Ovary (tissue), 9 donors: ENCODE data around the gene KIZ. TPM values are rescaled to one million over a fixed set of nuclear protein-coding genes. Genes with fewer than 3 reads are reported as not detected.

Experiments used
- DNase-seq, 5 donors: peaks; one replicate each; pipeline ENCODE4 v3.0.0-alpha.2; 2019 to 2020
- H3K27ac ChIP-seq, 2 donors: fragments of 200-600 bp; one replicate each; pipeline versions ENCODE4 v1.5.1 to v1.8.0; 2019 to 2022
- H3K27me3 ChIP-seq: fragments of 200-600 bp; one replicate; pipeline ENCODE4 v1.8.0; 2022
- H3K36me3 ChIP-seq: fragments of 200-600 bp; sonication (generic); one replicate; pipeline ENCODE4 v1.5.1; 2019
- H3K4me1 ChIP-seq: one replicate; pipeline ENCODE4 v1.8.1; 2013; ENCODE audit warnings: mild to moderate bottlenecking, moderate library complexity; ENCODE audit not compliant: insufficient read depth
- H3K4me3 ChIP-seq: fragments of 200-600 bp; sonication (generic); one replicate; pipeline ENCODE4 v1.5.1; 2017
- H3K9me3 ChIP-seq, 2 donors: fragments of 200-600 bp in 1 of 2; sonication (generic) in 1 of 2; one replicate each; pipeline versions ENCODE4 v1.5.1 to v1.8.1; 2013 to 2019; ENCODE audit warnings: mild to moderate bottlenecking in 1 of 2, moderate library complexity in 1 of 2
- EP300 ChIP-seq: sonication (generic); formaldehyde crosslinking; IDR thresholded peaks from one replicate; pipeline ENCODE4 v1.6.1; 2017; ENCODE audit warnings: antibody characterized with exemption
- POLR2A ChIP-seq: fragments of 450-650 bp; IDR thresholded peaks from one replicate; pipeline ENCODE4 v1.6.1; 2017; ENCODE audit warnings: antibody characterized with exemption, mild to moderate bottlenecking, moderate library complexity
- WGBS, 3 donors: extraction: QIAGEN DNeasy Blood & Tissue Kit in 1 of 3; methylation state at CpG; one replicate each; pipeline versions ENCODE4 v1.1.5 to v1.1.7; 2013 to 2017; 5-methylcytosine and 5-hydroxymethylcytosine counted together
- intact Hi-C, 4 donors: fragments of 100-400 bp; cut with DNase I; formaldehyde crosslinking; loops; one replicate each; pipeline versions ENCODE4 v1.11.0 to v1.15.1; 2022 to 2023
- polyA plus RNA-seq, 2 donors: library from polyadenylated mRNA; stranded (reverse); fragments of 200-250 nt in 1 of 2; fragments of 350-450 nt in 1 of 2; fragmentation: Illumina TruSeq in 1 of 2; extraction: RNeasy Lipid Tissue Mini Kit (QIAGEN cat#74804) in 1 of 2; gene quantifications; one replicate each; pipeline ENCODE4 v1.2.3, GENCODE V29; 2013 to 2014
- total RNA-seq, 7 donors: library from RNA; depleted of rRNA in 2 of 7; stranded (reverse); fragments of >200 nt in 2 of 7; fragmentation: NEBNext Ultra II Directional in 3 of 7; extraction: Animal tissue kit (Norgen Biotek cat#: 25700) in 3 of 7; gene quantifications; one replicate each; pipeline versions ENCODE4 v1.1.0 to v1.2.4, GENCODE V29; 2016 to 2023
- TF ChIP-seq, protein P1 (sequence below), 3 donors: fragments of 450-650 bp in 2 of 3; fragments of 200-600 bp in 1 of 3; IDR thresholded peaks; one replicate each; pipeline versions ENCODE4 v1.5.1 to v1.8.0; 2016 to 2022; ENCODE audit warnings: antibody characterized with exemption in 3 of 3, mild to moderate bottlenecking in 1 of 3
- donor health status: DM: no; HTN: no; CAD: no; lungs with moderate emphysema.
- donor health status: DM: no; HTN: no; CAD: no.
- donor health status: Bipolar disorder and iron deficiency.
- donor health status: DM: yes; HTN: yes; CAD: no.
- donor health status: DM: no; HTN: no; CAD: no.
- donor health status: DM: yes; HTN: yes; CAD: no.

Gene KIZ
- total and polyA plus RNA-seq, 9 donors: 20.5 to 59.5 (median 42.1) TPM

DNA sequence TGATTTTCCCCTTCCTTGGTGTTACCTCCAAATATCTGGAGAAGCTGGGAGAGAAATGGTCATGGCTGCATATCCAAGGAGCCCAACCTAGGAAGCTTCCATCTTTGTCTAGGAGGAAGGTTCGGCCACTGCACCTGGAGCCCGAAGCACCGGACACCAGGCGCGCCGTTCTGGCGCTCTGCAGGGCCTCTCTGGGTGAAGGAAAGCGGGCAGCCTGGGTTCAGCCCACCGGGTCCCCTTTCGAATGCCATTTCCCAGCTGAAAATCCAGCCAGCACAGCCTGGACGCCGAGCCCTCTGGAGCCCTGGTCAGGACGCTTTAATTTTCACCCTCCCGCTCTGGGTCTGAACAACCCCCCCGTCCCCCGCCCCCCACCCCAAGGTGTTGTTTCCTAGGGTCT is 21.0 kb upstream of the KIZ start:
- TF ChIP-seq, protein P1, sequence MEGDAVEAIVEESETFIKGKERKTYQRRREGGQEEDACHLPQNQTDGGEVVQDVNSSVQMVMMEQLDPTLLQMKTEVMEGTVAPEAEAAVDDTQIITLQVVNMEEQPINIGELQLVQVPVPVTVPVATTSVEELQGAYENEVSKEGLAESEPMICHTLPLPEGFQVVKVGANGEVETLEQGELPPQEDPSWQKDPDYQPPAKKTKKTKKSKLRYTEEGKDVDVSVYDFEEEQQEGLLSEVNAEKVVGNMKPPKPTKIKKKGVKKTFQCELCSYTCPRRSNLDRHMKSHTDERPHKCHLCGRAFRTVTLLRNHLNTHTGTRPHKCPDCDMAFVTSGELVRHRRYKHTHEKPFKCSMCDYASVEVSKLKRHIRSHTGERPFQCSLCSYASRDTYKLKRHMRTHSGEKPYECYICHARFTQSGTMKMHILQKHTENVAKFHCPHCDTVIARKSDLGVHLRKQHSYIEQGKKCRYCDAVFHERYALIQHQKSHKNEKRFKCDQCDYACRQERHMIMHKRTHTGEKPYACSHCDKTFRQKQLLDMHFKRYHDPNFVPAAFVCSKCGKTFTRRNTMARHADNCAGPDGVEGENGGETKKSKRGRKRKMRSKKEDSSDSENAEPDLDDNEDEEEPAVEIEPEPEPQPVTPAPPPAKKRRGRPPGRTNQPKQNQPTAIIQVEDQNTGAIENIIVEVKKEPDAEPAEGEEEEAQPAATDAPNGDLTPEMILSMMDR (IDR thresholded peaks at IDR 0.05): no peak
- TF ChIP-seq EP300: no peak

DNA sequence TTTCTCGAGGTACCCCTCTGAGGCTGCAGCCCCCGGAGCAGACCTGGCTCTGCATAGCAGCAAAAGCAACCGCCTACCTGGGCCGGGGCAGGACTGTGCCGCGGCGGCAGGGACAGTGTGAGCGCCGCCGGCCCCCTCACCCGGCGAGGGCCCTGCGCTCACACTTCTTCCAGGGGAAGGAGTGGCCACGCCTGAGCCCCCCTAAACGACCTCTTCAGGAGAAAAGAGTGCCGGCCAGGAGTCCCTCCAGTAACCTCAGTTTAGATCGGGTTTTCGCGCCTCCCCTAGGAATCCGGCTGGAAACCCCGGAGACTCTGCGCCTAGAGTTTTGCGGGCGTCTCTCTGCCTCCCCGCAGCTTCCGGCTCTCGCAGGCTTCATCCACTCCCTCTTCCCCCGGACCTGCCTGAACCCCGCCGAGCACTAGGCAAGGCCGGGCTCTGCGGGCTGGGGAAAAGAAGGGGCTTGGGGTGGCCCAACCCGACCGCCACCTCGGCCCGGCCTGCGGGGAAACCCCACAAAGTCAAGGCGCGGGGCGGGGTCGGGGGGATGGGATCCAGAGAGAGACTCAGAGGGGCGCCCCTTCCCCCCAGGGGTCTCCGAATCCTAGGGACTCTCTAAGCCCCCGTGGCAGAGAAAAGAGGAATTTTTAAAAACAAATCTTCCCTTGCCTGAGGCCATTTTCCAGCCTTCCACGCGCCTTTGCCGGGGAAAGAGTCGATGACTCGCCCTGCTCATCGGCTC is 20.3 kb upstream of the KIZ start:
- no peak overlapping the region for H3K27ac ChIP-seq
- no peaks in the 10 kb centered on the region for H3K36me3 ChIP-seq
- H3K27me3 ChIP-seq: peaks cover 4% of the 10 kb centered on the region
- intact Hi-C loops: no loop called here
- no peak for DNase-seq
- TF ChIP-seq, protein P1 (IDR thresholded peaks at IDR 0.05): no peak
- TF ChIP-seq EP300: no peak
- TF ChIP-seq POLR2A: no peak
- WGBS, 3 donors: 2 to 4% (median 2%) methylated on average over 42 to 50 of the region's 50 CpGs
- H3K4me1 ChIP-seq: peaks cover 3% of the 10 kb centered on the region
- H3K9me3 ChIP-seq: no peaks in the 10 kb centered on the region
- no peak overlapping the region for H3K4me3 ChIP-seq

More for the DNA sequence above, 21.0 kb upstream of the KIZ start:
- Histone ChIP-seq H3K4me1 (peaks cover 3% of the 10 kb centered on the region), H3K36me3 (no peaks in the 10 kb centered on the region), H3K9me3 (no peaks in the 10 kb centered on the region), H3K27me3 (peaks cover 4% of the 10 kb centered on the region), H3K4me3 (no peak overlapping the region), H3K27ac (no peak overlapping the region)
- DNase-seq: no peak
- intact Hi-C loops: no loop called here
- 5 to 7% (median 6%) methylated on average over 15 to 16 of the region's 16 CpGs for WGBS, 3 donors

- no peak within 1 kb of the TSS for H3K27ac ChIP-seq
- no peak for TF ChIP-seq POLR2A
- TF ChIP-seq, protein P1 (IDR thresholded peaks at IDR 0.05): no peak
- TF ChIP-seq EP300: no peak
- peaks cover 4% of the 10 kb centered on the region for H3K27me3 ChIP-seq
- no peaks in the 10 kb centered on the region for H3K36me3 ChIP-seq
- intact Hi-C loops: no loop called here
- no peak for DNase-seq
- 7 to 8% (median 7%) methylated on average over 43 of the region's 43 CpGs for WGBS, 3 donors
- no peaks in the 10 kb centered on the region for H3K9me3 ChIP-seq
- peaks cover 3% of the 10 kb centered on the region for H3K4me1 ChIP-seq
- H3K4me3 ChIP-seq: no peak within 1 kb of the TSS
Observed at GRCh38 chr20:21106171-21107017, 19.5 kb upstream of the KIZ start, which contains the start of gene LINC00237. Gene LINC00237, minus strand, starts transcription at chr20:21106358.

- TF ChIP-seq, protein P1 (IDR thresholded peaks at IDR 0.05): no peak
- TF ChIP-seq POLR2A (no peak), EP300 (no peak)
- WGBS, 3 donors: 83 to 100% (median 90%) methylated on average over 2 of the region's 2 CpGs
- H3K36me3 ChIP-seq: no peaks in the 10 kb centered on the region
- H3K9me3 ChIP-seq: no peaks in the 10 kb centered on the region
- no peak overlapping the region for H3K27ac ChIP-seq
- H3K4me1 ChIP-seq: no peaks in the 10 kb centered on the region
- DNase-seq: no peak
- no peak overlapping the region for H3K4me3 ChIP-seq
- H3K27me3 ChIP-seq: no peaks in the 10 kb centered on the region
- intact Hi-C loops: no loop called here
Observed at GRCh38 chr20:21109144-21109543, 16.7 kb upstream of the KIZ start.
